G401 (cell line): ENCODE measurements around the gene ABLIM2. TPM values are rescaled to one million over a fixed set of nuclear protein-coding genes. Genes with fewer than 3 reads are reported as not detected.

Experiments used
- DNase-seq: peaks from one replicate; pipeline ENCODE4 v3.0.0-alpha.2; 2015; ENCODE audit warnings: low spot score
- in situ Hi-C: cut with HindIII; loops from 2 replicates; pipeline ENCODE4 v1.10.0; 2016; ENCODE audit warnings: low sequenced_read_pairs, mixed read lengths
- total RNA-seq: library from RNA; depleted of rRNA; stranded (reverse); fragments of >200 nt; shearing (Covaris generic); gene quantifications from 2 replicates; pipeline ENCODE4 v1.2.3, GENCODE V29; 2014

Gene ABLIM2
- total RNA-seq, 1 experiment from 2014 or later: 1.3 TPM

DNA sequence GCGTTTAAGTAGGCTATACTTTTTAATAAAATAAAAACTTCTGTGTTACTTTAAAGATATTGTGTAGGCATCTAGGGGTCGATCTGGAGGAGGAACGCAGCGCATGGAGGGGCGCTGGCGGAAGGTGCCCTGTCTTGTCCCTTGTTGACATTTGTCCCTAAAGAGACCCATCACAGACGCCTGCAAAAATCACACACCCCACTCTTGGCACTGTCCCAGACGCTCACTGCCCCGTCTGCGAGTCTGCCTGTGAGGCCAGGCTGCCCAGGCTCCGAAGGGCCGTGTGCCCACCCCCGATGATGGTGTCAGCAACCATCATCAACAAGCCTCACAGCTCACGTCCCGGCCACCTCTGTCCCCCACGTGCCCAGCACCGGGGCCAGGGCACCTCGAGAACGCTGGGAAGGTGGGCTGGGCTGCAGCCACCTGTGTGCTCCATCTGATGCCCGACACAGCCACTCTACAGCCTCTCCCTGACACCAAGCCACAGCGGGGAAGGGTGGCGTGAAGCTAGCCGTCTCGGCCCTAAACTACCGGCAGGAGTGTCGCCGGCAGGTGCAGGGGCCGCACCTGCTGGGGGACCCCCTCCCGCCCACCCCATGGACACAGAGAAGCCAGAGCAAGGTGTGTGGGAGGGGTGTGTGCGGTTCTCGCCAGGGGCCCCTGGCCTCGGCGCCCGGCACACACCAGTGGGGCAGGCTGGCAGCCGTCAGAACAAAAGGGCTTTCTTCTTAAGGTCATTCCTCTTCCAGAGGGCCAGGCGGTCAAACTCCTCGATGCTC, 192.1 kb downstream of the ABLIM2 start:
- in situ Hi-C loops: no loop called here
- no peak for DNase-seq

DNA sequence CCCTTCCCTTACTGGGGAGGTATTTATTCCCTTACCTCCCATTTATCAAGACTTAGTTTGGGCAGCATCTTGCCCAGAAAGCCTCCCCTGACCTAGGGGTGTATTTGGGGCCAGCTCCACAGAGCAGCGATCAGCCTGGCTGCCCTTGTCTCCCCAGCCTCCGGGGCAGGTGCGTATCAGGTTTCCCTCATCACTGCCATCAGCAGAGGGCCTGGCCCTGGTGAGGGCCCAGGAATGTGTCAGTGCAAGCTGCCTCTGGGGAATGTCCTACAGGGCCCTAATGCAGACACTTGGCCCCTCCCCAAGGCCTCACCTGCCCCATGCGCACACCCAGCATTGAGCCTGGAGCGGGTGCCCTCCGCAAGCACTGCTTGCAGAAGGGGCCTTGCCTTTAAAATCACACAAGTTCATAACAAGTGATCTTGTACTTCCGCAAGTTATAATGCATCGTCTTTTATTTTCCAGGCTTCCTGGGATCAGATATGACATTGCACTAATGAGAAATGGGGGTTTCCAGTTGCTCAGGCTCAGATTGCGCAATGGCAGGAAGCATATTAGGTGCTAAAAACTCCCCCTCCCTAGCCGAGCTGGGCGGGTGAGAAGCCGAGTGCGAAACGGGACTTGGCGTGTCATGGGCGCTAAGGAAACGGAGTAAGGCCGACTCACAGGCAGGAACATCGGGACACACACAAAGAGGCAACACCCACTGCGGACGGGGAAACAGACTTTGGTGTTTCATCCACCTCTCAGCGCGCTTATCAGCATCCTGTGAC, 193.5 kb downstream of the ABLIM2 start:
- in situ Hi-C loops: no loop called here
- DNase-seq: no peak

DNA sequence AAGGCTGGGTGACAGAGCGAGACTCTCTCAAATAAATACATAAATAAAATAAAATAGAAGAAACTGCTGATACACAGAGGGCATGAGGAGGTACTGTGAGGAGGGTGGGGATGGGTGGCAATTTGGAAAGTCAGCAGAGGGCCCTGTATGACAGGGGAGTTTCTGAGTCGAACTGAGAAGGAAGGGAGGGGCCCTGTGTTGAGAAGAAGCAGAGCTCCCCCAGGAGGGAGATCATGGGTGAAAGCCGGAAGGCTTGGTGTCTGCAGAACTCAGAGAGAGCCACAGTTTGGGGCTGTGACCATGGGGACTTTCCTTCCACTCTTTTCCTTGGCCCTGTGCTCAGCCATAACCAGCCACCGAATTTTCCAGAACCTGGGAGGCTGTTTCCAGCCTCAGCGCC, 194.2 kb downstream of the ABLIM2 start:
- in situ Hi-C loops: no loop called here
- DNase-seq: no peak

DNA sequence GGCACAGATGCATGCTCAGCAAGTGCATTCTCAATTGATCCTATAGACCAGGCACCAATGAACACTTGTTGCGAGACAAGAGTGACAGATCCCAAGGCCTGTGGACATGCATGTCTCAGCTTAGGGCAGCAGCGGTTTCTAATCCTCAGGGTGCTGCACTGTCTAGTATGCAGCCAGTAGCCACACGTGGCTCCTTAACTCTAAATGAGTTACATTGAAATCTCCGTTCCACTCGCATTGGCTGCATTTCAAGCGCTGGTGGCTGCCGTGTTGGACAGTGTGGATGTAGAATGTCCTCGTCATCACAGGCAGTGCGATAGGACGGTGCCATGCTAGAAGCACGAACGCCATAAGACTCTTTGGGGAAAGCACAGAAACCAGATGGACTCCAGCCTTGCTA, 194.9 kb downstream of the ABLIM2 start:
- DNase-seq: no peak
- in situ Hi-C loops: no loop called here

DNA sequence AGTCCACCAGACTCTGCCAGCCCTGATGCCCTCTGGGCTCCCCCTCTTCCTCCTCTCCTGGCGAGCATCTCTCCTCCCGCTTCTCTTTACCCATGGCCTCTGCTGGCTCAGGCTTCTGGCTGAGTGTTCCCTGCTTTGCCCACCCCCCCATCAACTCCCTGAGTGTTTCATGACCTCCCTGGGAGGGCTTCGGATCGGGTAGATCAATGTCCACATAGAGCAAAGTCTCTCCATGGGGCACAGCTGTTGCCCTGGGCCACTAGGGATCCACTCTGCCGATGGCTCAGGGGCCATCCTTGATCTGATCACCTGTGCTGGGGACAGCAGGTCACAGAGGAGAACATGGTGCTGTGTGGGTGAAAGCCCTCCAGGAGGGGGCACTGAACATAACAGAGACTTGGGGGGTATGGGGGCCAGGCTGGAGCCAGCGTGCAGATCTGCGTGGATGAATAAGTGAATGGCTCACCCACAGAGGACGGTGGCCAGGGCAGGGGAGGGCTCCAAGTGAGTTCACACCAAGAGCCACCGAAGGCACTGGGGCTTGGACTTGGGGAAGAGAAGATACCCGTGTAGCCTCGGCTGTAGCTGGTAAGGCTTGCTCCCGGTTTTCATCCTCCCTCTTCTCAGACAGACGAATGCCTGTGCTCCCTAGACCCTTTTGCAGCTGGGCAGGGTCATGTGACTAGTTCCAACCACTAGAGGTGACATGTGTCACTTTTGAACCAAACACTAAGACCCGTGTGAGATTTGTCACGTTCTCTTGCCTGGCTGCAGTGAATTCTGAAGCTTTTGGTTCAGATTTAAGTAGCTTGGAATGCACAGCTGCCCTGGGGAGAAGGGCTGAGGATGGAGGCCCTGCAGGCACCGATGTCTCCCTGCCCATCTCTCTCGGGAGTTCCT, 195.8 kb downstream of the ABLIM2 start:
- DNase-seq: no peak
- in situ Hi-C loops: no loop called here

DNA sequence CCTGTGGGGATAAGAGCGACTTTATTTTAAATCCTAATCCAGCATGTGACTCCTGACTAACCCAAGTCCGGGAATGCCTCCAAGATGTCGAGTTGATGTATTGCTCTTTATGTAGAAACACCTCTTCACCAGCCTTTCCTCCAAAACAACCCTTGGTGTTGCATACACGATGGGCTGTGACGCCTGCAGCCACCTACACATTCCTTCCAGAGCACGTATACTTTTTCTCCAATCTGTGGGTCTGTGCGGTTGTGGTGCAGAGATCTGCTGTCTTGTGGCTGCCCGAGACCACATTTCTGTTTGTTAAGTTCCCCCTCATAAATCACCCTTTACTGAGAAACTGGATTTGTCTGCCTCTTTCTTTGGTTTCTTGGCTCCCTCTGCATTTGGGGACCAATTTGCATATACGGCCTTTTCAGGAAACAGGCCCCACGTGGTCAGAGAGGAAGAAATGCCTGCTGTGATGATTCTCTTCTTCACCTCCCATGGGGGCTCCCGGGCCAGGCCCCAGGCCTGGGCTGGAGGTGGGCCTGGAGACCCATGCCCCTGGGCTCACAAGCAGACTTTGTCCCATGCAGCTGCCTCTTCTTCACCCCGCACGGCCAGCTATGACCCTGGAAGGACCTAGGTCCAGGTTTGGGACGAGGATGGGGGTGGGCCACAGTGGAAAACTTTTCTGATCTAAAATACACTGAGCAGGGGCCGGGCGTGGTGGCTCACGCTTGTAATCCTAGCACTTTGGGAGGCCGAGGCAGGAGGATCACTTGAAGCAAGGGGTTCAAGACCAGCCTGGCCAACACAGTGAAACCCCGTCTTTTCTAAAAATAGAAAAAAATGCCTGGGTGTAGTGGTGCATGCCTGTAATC, 197.6 kb downstream of the ABLIM2 start:
- in situ Hi-C loops: no loop called here
- no peak for DNase-seq

DNA sequence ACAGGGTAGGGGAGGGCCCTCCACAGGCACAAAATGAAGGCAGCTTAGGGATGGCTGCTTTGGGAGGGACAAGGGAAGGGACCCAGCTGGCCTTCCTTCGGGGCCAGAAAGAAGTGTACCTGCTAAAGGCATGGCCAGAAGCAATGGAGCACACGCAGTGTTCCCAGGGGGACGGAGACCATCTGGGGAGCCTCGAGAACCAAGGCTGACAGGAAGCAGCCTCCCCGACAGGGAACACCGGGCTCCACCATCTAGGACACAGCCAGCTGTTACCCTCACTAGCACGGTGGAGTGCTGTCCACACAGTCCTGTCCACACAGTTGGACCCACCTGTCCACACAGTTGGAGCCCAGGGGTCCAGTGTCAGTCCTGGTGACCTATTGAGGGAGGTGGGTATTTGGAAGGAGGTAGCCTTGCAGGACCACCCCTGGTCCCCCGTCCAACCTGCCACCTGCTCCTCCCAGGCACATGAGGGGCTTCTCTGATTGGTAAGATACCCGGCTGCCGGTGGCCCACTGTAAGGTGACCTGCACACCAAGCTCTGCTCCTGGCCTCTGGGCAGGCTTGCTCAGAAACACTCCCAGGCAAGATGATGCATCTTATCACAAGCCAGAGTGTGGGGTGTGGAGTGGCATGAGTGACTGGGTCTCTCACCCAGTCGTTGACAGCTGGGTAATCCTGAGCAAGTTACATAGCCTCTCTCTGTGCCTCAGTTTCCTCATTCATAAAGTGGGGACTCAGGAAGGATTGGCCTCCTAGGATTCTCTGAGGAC, 198.4 kb downstream of the ABLIM2 start:
- DNase-seq: no peak
- in situ Hi-C loops: no loop called here

DNA sequence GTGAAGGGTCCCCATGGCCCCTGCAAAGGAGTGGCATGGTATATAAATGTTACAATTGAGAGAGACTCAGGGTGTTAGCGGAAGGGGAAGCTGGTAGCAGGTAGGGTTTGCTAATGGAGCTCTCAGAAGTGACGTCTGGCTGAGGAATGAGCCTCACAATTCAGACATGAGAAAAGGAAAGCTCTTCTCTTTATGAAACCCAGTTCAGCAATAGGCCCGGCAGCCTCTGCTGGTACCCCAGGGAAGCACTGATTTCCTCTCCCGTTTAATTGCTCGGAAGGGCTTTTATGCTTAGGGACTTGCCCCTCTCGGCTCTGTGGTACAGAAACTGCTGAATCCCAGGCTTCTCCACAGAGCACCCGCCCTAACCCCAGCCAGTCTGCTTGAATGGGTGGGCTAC, 199.5 kb downstream of the ABLIM2 start:
- DNase-seq: no peak
- in situ Hi-C loops: no loop called here

DNA sequence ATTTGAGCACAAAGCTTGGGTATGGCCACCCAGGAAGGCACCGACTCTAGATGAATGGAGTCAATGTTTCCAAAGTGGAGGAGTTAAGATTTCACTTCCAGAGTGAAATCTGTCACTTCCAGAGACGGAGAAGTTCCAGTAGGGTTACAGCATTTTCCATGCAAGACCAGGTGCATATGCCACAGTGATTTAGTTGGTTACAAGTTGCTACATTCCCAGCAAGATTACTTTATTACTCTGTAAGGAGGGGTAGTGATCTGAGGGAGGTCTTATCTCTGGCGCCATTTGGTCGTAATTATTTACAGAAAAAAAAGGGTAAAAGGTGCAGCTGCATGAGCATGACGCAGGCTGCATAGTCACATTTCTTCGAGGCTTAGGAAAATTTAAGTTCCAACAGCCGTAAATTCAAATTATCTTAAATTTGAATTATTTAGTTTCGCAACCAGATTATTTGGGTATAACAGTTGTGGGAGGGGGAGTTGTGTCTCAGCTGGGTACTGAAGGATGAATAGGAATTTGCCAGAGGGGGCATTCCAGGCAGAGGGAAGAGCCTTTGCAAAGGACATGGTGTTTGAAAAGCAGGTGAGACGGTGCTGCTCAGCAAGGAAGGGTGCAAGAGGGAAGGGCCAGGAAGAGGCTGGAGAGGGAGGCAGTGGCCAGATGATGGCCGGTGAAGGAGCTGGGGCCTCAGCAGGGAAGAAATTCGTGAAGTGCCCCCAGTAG, 201.5 kb downstream of the ABLIM2 start:
- in situ Hi-C loops: no loop called here
- no peak for DNase-seq

DNA sequence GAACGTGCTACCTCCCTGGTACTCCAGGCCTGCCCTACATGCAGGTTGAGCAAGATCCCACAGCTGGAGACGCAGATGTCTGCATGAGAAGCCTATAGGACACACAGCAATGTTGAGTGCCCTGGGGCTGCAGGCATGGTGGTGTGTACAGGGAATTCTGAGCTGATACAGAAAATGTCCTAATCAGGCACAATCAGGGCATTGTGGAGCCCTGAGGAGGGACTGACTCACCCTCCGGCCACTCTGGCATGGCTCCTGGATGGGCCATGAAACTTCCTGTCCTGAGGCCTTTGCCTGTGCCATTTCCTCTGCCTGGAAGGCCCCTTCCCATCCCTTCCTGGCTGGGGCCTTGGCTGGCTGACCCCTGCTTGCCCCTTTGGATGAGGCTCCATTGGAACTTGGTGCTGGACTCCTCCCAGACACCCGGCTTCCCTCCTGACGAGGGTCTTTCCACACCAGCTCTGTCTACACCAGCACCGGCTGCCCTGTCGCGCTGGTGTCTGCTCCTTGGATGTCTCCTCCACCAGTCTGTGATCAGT, 202.3 kb downstream of the ABLIM2 start:
- DNase-seq: no peak
- in situ Hi-C loops: no loop called here

DNA sequence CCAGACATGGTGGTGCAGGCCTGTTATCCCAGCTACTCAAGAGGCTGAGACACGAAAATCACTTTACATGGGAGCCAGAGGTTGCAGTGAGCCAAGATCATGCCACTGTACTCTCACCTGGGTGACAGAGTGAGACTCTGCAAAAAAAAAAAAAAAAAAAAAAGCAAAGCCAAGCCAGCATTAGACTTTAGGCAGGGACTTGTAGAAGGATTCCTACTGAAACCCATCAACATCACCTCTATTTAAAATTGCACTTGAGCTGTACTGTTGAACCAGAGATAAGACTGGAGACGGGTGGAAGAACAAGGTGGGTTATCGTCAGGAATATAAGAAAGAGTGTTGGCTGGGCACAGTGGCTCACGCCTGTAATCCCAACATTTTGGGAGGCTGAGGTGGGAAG, 203.2 kb downstream of the ABLIM2 start:
- no peak for DNase-seq

DNA sequence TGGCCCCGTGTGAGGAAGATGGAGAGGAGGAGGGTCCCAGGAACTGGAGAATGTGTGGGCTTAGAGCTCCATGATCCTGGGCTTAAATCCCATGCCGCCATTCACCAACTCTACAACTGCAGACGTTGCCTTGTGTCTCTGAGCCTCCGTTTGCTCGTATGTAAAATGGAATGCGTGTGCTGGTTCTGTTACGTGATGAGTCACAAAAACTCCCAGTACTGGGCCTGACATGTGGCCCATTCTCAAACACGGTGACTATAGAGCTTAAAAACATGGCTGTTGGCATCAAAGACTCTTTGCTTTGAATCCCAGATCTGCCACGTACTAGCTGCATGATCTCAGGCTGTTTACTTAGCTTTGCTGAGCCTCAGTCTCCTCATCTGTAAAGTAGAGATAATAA, 206.0 kb downstream of the ABLIM2 start:
- in situ Hi-C loops: no loop called here

More for the DNA sequence above, 203.2 kb downstream of the ABLIM2 start:
- in situ Hi-C loops: no loop called here

DNA sequence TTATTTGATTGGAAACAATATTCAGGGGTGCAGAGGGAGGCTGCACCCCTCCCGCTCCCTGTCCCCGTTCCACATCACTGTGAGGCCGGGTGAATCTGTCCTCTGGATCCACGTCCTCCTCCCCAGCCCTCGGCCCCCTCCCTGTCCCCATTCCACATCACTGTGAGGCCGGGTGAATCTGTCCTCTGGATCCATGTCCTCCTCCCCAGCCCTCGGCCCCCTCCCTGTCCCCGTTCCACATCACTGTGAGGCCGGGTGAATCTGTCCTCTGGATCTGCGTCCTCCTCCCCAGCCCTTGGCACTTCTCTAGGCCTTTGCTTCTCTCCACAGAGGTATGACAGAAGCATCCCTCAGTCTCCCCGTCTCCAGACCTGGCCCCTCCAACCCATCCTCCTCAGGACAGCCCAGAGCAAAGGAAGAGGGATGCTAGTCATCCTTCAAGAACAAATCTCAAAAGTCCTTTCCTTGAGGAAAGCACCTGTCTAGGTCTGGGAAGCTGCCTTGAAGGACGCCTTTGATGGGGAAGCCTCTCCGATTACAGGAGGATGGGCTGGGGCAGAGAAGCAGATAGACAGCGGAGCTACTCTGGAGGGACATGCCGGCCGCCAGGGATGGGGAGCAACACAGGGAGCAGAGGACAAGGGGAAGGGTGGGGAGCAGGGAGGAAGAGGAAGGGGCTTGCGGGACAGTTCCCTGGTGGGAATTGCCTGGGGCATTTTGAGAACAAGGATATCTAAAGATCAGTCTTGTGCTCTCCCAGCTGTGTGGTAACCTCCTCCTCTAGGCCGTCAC, 208.1 kb downstream of the ABLIM2 start:
- no peak for DNase-seq
- in situ Hi-C loops: no loop called here

More for the DNA sequence above, 206.0 kb downstream of the ABLIM2 start:
- no peak for DNase-seq

DNA sequence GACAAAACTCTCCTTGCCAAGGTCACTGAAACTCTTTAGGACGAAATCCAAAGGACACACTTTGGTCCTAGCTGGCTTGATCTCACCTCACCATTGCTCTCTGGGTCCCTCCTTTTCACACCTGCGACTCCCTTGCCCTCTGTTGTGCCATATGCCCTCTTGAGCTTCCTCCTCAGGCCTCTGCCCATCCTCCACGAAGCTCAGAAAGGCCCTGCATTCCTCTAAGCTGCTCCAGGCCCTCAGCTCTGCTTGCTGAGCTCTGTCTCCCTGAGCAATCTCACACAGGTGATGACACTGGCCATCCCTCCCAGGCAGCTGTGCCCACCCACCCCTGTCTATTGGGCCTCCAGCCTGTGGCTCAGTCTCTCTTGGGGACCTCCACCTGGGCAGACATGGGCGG, 208.9 kb downstream of the ABLIM2 start:
- no peak for DNase-seq
- in situ Hi-C loops: no loop called here

DNA sequence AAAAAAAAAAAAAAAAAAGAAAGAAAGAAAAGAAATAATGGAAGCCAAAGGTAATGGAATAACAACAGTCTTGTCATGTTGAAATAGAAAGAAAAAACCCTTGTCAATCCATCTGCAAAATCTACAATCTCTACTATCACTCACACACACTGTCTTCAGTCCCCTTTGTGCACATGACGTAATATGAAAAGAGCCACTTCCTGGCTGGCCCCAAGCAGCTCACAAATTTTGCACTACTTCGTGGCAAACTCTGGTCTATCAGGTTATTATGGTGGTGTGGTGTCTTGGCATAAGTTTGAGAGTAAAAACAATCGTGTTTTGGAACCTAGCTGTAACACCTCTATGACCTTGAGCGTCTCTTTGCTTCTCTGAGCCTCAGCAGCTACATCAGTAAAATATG, 210.7 kb downstream of the ABLIM2 start:
- DNase-seq: no peak
- in situ Hi-C loops: no loop called here

DNA sequence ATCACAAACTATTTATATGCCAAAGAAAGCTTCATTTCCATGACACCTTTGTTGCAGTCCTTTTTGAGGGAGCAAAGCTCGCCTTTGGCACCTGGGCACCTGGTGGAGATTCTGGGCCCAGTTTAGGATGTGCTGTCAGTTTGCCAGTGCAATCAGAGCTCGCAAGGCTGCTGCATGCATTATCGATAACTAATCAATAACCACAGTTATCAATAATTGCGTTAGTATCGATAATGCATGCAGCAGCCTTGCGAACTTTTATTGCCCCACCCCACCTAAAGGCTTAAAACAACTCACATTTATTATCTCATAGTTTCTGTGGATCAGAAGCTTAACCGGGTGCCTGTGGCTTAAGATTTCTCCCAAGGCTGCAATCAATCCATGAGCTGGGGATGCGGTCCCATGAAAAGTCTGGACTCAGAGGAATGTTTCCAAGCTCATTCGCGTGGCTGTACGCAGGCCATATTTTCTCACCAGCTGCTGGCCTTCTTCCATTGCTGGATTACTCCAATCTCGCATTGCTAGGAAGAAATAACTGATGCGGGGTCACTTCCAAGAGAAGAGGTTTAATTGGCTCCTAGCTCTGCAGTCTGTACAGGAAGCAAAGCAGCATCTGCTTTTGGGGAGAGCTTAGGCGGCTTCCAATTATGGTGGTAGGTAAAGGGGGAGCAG, 212.8 kb downstream of the ABLIM2 start:
- in situ Hi-C loops: no loop called here
- no peak for DNase-seq
